Measurements from ENCODE around the gene USP48. TPM values are rescaled to one million over a fixed set of nuclear protein-coding genes. Genes with fewer than 3 reads are reported as not detected.

The USP48 gene
- total RNA-seq, 4 donors from 2014 or later: 35.4 to 198 (median 50.7) TPM

DNA sequence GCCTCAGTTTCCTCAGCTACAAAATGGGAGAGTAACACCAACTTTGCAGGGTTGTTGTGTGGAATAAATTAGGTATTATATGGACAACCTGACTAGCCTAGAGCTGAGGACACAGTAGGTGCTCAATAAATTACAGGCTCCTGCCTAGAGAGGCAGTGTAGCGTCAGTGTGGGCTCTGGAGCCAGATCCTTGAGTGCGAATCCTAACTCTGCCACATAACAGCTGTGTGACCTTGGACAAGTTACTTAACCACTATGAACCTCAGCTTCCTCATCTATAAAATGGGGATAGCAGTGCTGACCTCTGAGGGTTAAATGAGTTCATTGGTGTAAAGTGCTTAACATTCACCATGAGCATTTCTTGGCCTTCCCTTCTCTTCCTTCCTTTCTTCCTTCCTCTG lies 146.9 kb downstream of the USP48 start:
- peak overlapping the region in 1 of 4 donors; percentile 60 for H3K27ac ChIP-seq
- no peak for DNase-seq
- TF ChIP-seq POLR2A (IDR thresholded peaks at IDR 0.05): no peak
- no peak for TF ChIP-seq CTCF (IDR thresholded peaks at IDR 0.05)

DNA sequence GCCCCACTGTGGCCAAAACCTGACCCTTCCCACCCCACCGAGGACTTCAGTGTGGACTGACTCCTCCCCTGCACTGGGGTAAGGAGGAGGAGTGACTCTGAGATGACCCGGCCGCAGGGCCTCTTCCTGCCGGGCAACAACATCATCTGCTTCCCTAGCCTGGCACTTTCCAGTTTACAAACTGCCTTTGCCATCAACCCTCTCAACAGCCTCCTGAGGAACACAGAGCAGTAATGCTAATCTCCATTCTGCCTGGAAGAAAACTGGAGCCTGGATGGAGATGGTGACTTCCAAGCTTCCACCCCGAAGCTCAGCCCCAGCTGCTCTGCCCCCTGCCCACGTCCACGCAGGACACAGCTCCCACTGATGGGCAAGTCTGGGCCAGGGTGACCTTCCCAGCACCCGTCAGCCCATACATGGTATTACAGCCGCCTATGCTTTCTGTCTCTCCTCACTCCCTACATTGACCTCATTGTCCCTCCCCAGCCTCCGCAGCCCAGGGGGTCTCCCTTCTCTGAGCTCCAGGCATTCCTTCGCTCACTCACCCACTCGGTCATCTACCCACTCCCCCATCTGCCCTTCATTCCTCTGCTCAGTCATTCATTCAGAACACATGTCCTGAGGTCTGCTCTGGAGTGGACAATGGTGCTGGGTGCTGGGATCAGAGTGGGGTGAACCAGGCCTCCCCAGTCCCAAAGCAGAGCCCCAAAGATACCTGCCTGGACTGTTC lies 148.0 kb downstream of the USP48 start:
- no peak overlapping the region for H3K4me3 ChIP-seq
- H3K4me1 ChIP-seq: peaks cover 0 to 22% (median 0%) of the 10 kb centered on the region in 4 donors
- H3K36me3 ChIP-seq: no peaks in the 10 kb centered on the region
- no peak for DNase-seq
- peak overlapping the region in 2 of 4 donors; percentile 31 to 60 for H3K27ac ChIP-seq
- no peaks in the 10 kb centered on the region for H3K9me3 ChIP-seq
- no peaks in the 10 kb centered on the region for H3K27me3 ChIP-seq
- no peak for TF ChIP-seq POLR2A (IDR thresholded peaks at IDR 0.05)
- no peak for TF ChIP-seq CTCF (IDR thresholded peaks at IDR 0.05)

More for the DNA sequence above, 146.9 kb downstream of the USP48 start:
- peaks cover 0 to 22% (median 0%) of the 10 kb centered on the region in 4 donors for H3K4me1 ChIP-seq
- no peaks in the 10 kb centered on the region for H3K36me3 ChIP-seq
- no peaks in the 10 kb centered on the region for H3K9me3 ChIP-seq
- no peak overlapping the region for H3K4me3 ChIP-seq
- no peaks in the 10 kb centered on the region for H3K27me3 ChIP-seq

GRCh38 chr1:21633992-21634805 lies 148.8 kb downstream of the USP48 start:
- Histone ChIP-seq H3K27me3 (no peaks in the 10 kb centered on the region), H3K36me3 (no peaks in the 10 kb centered on the region), H3K4me1 (peaks cover 0 to 14% (median 0%) of the 10 kb centered on the region in 4 donors), H3K9me3 (no peaks in the 10 kb centered on the region), H3K4me3 (no peak overlapping the region), H3K27ac (peak overlapping the region in 3 of 4 donors; percentile 15 to 73 (median 34))
- peak in 2 of 3 donors; percentile 65 to 81 for DNase-seq
- TF ChIP-seq CTCF (IDR thresholded peaks at IDR 0.05) (no peak), POLR2A (IDR thresholded peaks at IDR 0.05) (no peak)

- no peak overlapping the region for H3K4me3 ChIP-seq
- no peaks in the 10 kb centered on the region for H3K36me3 ChIP-seq
- no peaks in the 10 kb centered on the region for H3K27me3 ChIP-seq
- DNase-seq: no peak
- peaks cover 0 to 5% (median 0%) of the 10 kb centered on the region in 4 donors for H3K4me1 ChIP-seq
- no peak for TF ChIP-seq CTCF (IDR thresholded peaks at IDR 0.05)
- no peaks in the 10 kb centered on the region for H3K9me3 ChIP-seq
- H3K27ac ChIP-seq: peak overlapping the region in 3 of 4 donors; percentile 15 to 73 (median 34)
These were observed 149.7 kb downstream of the USP48 start for GRCh38 chr1:21633141-21633755.

Measured in Peyer's patch (tissue), 4 donors.